ENCODE measurements around the gene ADAP1. TPM values are rescaled to one million over a fixed set of nuclear protein-coding genes. Genes with fewer than 3 reads are reported as not detected.
A peak's percentile ranks its signal among the peaks of the same experiment; 100 is the strongest.

ADAP1 gene
- total and polyA plus RNA-seq, 2 of the 8 experiments (the other 6 are each of a cell fraction or from before 2014, with no cell fraction given), result 5.8 to 6.1 TPM

- WGBS, 2 experiments (ENCODE audit: extremely low coverage in 1 of 2, insufficient coverage in 1 of 2, insufficient read length in 1 of 2, insufficient replicate concordance in 2 of 2, low coverage in 1 of 2, low lambda C conversion rate in 2 of 2, missing lambda C conversion rate in 1 of 2), result 89% methylated on average over 22 of the region's 22 CpGs; no CpG with 5 or more reads in 1 of the 2 experiments
- no peaks in the 10 kb centered on the region for H3K23me2 ChIP-seq (ENCODE audit: low read depth, low read length)
- H3K23ac ChIP-seq (ENCODE audit: insufficient read length), result no peak overlapping the region
- no peak overlapping the region for H3K9ac ChIP-seq (replicated peaks in 1 of 4; ENCODE audit: extremely low read depth in 1 of 4, low read depth in 3 of 4, low read length in 3 of 4)
- H2BK12ac ChIP-seq (ENCODE audit: low read depth, low read length), result 0 out of 2 replicates have a peak overlapping the region, but pooled peaks have one; percentile 27
- no peak overlapping the region for H2BK5ac ChIP-seq (ENCODE audit: low read depth, low read length)
- no peaks in the 10 kb centered on the region for H3K9me3 ChIP-seq (ENCODE audit: insufficient read depth in 2 of 2, low read depth in 1 of 2, low read length in 1 of 2)
- DNase-seq (ENCODE audit: low read depth in 1 of 2, low spot score in 2 of 2) (no peak), FAIRE-seq (no peak)
- H4K8ac ChIP-seq (ENCODE audit: extremely low read depth, insufficient read depth, low read length), result 0 out of 2 replicates have a peak overlapping the region, but pooled peaks have one; percentile 15
- H4K5ac ChIP-seq (ENCODE audit: insufficient read length, low read depth, low read length), result no peak overlapping the region
- no peaks in the 10 kb centered on the region for H4K20me1 ChIP-seq (replicated peaks in 1 of 2; ENCODE audit: control insufficient read depth in 1 of 2, insufficient read depth in 2 of 2, low read length in 2 of 2)
- no peak overlapping the region for H3K14ac ChIP-seq (ENCODE audit: insufficient read length)
- H2AK5ac ChIP-seq (ENCODE audit: low read depth, low read length), result no peak overlapping the region
- peaks cover 0 to 8% (median 4%) of the 10 kb centered on the region in 4 experiments; a peak in 5 of 7 replicates for H3K4me1 ChIP-seq (replicated peaks in 1 of 4; ENCODE audit: control insufficient read depth in 3 of 4, insufficient read depth in 4 of 4, low read length in 3 of 4)
- H3K79me1 ChIP-seq (ENCODE audit: low read depth, low read length), result no peaks in the 10 kb centered on the region; the same call in 1 of the 2 replicates
- no peak overlapping the region for H2BK20ac ChIP-seq (ENCODE audit: low read length)
- H3K4me3 ChIP-seq (ENCODE audit: extremely low read depth in 1 of 4, insufficient read depth in 2 of 4, low read depth in 3 of 4, low read length in 4 of 4), result no peak overlapping the region
- peaks cover 0 to 3% (median 0%) of the 10 kb centered on the region in 4 experiments; a peak in 2 of 8 replicates for H3K36me3 ChIP-seq (ENCODE audit: control insufficient read depth in 2 of 4, insufficient read depth in 4 of 4, low read length in 3 of 4)
- H3K4ac ChIP-seq (replicated peaks; ENCODE audit: insufficient read length, low read depth, low read length), result no peak overlapping the region
- POLR2A ChIA-PET (ENCODE audit: partially characterized antibody), result interaction anchor here (1.0 kb wide), 1 partner anchor 11 kb away, joined by 3 read pairs; no protein-coding TSS in a partner anchor
- H3K56ac ChIP-seq (replicated peaks; ENCODE audit: insufficient read length, low read depth, low read length), result no peak overlapping the region
- no peak overlapping the region for H2BK120ac ChIP-seq (replicated peaks; ENCODE audit: low read depth, low read length)
- no peak overlapping the region for H2BK15ac ChIP-seq (ENCODE audit: low read length)
- no peak overlapping the region for H3K27ac ChIP-seq (ENCODE audit: low read depth, low read length)
- H3K79me2 ChIP-seq (ENCODE audit: control insufficient read depth in 1 of 2, insufficient read depth in 2 of 2, low read length in 2 of 2), result no peaks in the 10 kb centered on the region
- TF ChIP-seq CTCF (IDR thresholded peaks at IDR 0.05; ENCODE audit: control extremely low read depth in 1 of 3, insufficient read depth in 1 of 3, low read depth in 1 of 3, low read length in 3 of 3), result no peak
- CTCF ChIA-PET (ENCODE audit: partially characterized antibody), result interaction anchor here (0.9 kb wide), 1 partner anchor 29 kb away, joined by 3 read pairs; no protein-coding TSS in a partner anchor
- H4K91ac ChIP-seq (replicated peaks; ENCODE audit: insufficient read length, low read length), result no peak overlapping the region
- no peak overlapping the region for H2AFZ ChIP-seq (ENCODE audit: low read length)
- H3K4me2 ChIP-seq (ENCODE audit: insufficient read depth in 1 of 2, low read depth in 2 of 2, low read length in 2 of 2), result no peak overlapping the region
- no peak overlapping the region for H3K18ac ChIP-seq (ENCODE audit: extremely low read depth, low read length)
- peaks cover 0 to 4% (median 3%) of the 10 kb centered on the region in 4 experiments; a peak in 2 of 7 replicates for H3K27me3 ChIP-seq (replicated peaks in 1 of 4; ENCODE audit: control insufficient read depth in 3 of 4, extremely low read depth in 1 of 4, insufficient read depth in 3 of 4, low read length in 3 of 4)
Observed at GRCh38 chr7:902996-903395, 51.5 kb downstream of the ADAP1 start.
